ENCODE data around the gene PRR20B.

GRCh38 chr13:57114945-57115344 lies 32.3 kb upstream of the PRR20B start:
- TF ChIP-seq POLR2A (IDR thresholded peaks at IDR 0.05) (no peak), CTCF (IDR thresholded peaks at IDR 0.05) (no peak), EP300 (IDR thresholded peaks at IDR 0.05) (no peak), POLR2AphosphoS5 (IDR thresholded peaks at IDR 0.05) (no peak)
